Memory B cell (primary cell): ENCODE results near the gene FAF2.

Experiments used
- ATAC-seq: fragments of 150-1000 bp; cut with Tn5 transposase; 2 replicates; pipeline ENCODE4 v1.10.0; 2021; ENCODE audit warnings: low read depth, mild to moderate bottlenecking, moderate library complexity
- DNase-seq, 2 donors: peaks; one replicate each; pipeline ENCODE4 v3.0.0; 2022; ENCODE audit warnings: low spot score in 2 of 2
- H3K27ac Mint-ChIP-seq: one replicate; pipeline ENCODE4 v1.8.0; 2022; ENCODE audit warnings: mild to moderate bottlenecking, moderate library complexity, mixed read lengths
- H3K27me3 Mint-ChIP-seq: one replicate; pipeline ENCODE4 v1.8.0; 2022; ENCODE audit warnings: mixed read lengths
- H3K36me3 Mint-ChIP-seq: one replicate; pipeline ENCODE4 v1.8.0; 2022; ENCODE audit warnings: mild to moderate bottlenecking, mixed read lengths
- H3K4me1 Mint-ChIP-seq: one replicate; pipeline ENCODE4 v1.8.0; 2022; ENCODE audit warnings: mixed read lengths
- H3K4me3 Mint-ChIP-seq: one replicate; pipeline ENCODE4 v1.8.0; 2022; ENCODE audit warnings: mild to moderate bottlenecking, moderate library complexity, mixed read lengths
- H3K9me3 Mint-ChIP-seq: one replicate; pipeline ENCODE4 v1.8.0; 2022; ENCODE audit warnings: mixed read lengths

FAF2 gene

DNA sequence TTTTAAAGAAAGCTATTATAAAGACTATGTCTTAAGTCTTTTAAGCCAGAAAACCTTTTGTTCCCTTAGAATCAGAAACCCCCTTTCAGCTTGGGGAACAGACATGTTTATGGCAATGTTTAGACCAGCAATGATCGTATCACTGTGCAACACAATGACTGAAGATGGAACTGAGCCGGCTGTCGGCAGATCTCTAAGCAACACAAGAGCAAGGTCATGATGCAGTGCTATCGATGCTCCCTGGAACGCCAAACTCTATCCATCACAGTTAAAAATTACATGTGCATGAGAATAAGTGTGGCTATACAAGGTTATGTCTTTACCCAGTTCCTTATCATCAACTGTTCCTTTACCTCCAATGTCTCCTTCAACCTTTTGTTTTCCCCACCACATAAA is 90.8 kb downstream of the FAF2 start:
- Mint-ChIP-seq H3K27ac (peak overlapping the region; percentile 93), H3K36me3 (peaks cover 4% of the 10 kb centered on the region), H3K4me1 (peaks cover 40% of the 10 kb centered on the region), H3K27me3 (no peaks in the 10 kb centered on the region), H3K9me3 (no peaks in the 10 kb centered on the region), H3K4me3 (no peak overlapping the region)
- ATAC-seq: no peak
- DNase-seq: no peak

DNA sequence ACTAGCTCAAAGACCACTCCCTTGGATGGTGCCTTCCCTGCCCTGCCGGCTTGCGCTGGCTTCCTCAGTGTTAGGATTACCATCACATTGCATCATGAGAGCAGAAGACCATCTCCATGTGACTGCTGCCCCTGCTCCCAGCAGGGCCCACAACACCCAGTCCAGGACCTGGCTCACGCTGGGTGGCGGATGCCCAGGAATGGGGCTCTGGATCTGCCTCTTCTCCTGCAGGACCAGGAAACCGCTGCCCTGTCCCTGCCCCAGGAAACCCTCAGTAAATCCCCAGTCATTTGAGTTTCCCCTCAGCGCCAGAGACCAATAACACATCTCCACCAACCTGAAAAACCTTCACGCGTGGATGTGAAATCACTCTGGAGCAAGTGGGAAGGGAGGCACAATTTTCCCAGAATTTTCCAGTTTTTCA is 92.3 kb downstream of the FAF2 start:
- Mint-ChIP-seq H3K4me3 (no peak overlapping the region), H3K9me3 (no peaks in the 10 kb centered on the region), H3K36me3 (peaks cover 2% of the 10 kb centered on the region), H3K4me1 (peaks cover 31% of the 10 kb centered on the region), H3K27ac (peak overlapping the region; percentile 93), H3K27me3 (no peaks in the 10 kb centered on the region)
- ATAC-seq: no peak
- DNase-seq: no peak

DNA sequence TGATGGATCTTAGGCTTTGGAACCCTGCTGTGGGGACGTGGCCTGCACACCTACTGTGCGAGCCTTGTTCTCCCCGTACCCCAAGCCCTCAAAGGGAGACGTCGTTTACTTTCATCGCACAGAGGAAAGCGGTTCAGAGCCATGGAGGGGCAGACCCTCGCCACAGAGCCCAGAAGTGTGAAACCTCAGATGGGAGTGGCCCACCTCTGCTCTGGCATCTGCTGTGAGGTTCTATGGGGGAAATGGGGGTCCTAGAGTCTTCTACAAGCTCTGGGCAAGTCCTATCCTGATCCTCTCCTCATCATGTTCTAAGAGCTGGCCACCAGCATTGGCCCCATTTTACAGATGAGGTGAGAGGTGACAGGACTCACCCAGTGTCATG is 92.8 kb downstream of the FAF2 start:
- no peaks in the 10 kb centered on the region for H3K9me3 Mint-ChIP-seq
- H3K27ac Mint-ChIP-seq: peak overlapping the region; percentile 93
- no peak for ATAC-seq
- H3K4me1 Mint-ChIP-seq: peaks cover 29% of the 10 kb centered on the region
- DNase-seq: no peak
- H3K36me3 Mint-ChIP-seq: no peaks in the 10 kb centered on the region
- H3K4me3 Mint-ChIP-seq: peak overlapping the region; percentile 88
- no peaks in the 10 kb centered on the region for H3K27me3 Mint-ChIP-seq

DNA sequence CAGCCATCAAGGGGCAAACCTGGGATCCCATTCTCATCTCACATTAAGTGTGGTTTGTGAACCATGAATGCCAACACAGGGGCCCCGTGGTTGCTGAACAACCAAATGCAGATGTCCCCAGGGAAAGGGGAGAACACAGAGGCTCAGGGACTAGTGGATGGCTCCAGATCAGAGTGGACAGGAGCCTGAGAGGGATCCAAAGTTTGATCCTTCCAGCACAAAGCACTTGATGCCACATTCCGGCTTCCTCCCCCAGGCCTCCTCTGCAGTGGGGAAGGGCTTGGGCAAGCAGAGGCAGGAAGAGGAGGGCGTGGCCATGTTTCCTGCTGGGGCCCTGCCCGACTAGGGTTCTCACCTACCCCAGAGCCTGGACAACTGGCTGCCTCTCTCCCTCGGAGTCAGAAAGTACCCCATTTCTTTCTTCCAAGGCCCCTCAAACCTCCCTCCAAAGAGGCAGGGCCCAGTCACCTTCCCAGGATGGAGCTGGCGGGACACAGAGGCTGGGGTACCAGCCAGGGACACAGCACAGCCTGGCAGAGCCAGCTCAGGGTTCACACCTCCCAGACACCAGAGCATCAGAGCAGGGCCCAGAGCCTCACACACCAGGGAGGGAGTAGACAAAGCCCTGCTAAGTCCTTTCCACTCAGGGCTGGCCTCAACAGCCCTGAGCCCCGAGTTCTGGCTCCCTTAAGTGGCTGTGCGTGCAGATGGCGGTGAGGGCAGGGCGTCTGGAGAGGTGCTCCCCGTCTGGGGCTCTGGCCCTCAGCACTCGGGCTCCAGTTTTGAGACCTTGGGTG is 93.4 kb downstream of the FAF2 start:
- H3K36me3 Mint-ChIP-seq: no peaks in the 10 kb centered on the region
- peaks cover 29% of the 10 kb centered on the region for H3K4me1 Mint-ChIP-seq
- peak in 1 of 2 donors; percentile 53 for DNase-seq
- H3K27me3 Mint-ChIP-seq: no peaks in the 10 kb centered on the region
- H3K9me3 Mint-ChIP-seq: no peaks in the 10 kb centered on the region
- peak overlapping the region; percentile 88 for H3K4me3 Mint-ChIP-seq
- peak overlapping the region; percentile 93 for H3K27ac Mint-ChIP-seq
- ATAC-seq: no peak

DNA sequence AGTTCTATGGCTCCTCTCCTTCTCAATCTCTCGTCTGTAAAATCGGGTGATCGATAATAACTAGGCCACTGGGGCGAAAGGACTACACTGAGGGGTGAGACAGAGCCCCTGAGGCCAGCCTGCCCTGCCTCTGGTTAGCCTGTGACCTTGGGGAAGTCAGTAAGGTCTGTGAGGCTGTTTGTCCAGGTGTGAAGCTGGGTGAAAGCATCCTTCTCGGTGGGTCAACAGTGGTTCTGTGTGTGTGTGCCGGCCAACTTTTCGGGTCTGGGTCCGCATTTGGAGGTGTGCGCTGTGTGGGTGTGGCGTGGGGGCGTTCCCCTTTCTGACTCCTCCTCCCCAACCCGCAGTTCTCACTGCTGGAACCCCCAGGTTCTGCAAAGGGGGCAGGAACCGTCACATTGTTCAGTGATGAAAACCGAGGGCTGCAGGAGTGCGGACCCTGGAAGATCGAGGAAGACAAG is 94.0 kb downstream of the FAF2 start:
- Mint-ChIP-seq H3K27ac (peak overlapping the region; percentile 93), H3K36me3 (no peaks in the 10 kb centered on the region), H3K4me1 (peaks cover 29% of the 10 kb centered on the region), H3K9me3 (no peaks in the 10 kb centered on the region), H3K4me3 (peak overlapping the region; percentile 88), H3K27me3 (no peaks in the 10 kb centered on the region)
- DNase-seq (peak; percentile 66 to 69), ATAC-seq (no peak)

DNA sequence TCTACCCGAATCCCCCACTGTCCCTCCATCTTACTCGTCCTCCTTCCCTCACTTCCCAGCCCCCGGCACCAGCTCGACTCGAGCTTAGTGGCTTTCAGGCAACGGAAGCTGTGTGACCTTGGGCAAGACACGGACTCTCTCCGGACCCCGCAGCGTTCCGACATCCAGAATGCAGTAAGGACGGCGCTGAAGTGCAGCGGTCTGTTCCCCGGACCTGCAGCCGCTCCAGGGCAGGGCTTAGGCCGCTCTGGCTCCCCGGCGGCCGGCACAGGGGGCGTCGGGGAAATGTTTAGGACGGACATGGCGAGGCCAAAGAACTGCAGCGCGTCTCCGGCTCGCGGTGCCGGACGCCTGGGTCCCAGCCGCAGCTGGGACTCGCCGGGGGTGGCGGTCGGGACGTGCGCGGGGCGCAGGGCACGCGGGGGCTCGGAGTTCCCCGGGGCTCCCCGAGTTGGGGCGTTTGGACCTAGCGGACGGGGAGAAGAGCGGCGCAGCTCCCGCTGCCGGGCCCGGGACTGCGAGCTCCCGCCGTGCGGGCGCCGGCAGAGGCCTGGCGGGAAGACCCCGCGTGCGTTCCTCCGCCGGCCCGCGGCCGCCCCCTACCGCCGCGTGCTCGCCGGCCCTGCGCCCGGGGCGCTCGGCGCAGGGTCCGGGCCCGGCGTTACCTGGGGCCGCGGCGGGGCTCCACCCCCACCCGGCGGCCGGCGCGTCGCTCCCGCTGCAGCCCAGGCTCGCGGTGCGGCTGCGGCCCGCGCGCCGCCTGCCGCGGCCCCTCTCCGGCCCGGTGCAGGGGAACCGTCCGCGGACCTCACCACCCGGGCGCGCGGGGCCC is 94.6 kb downstream of the FAF2 start:
- peak overlapping the region; percentile 93 for H3K27ac Mint-ChIP-seq
- H3K4me3 Mint-ChIP-seq: peak overlapping the region; percentile 93
- H3K9me3 Mint-ChIP-seq: no peaks in the 10 kb centered on the region
- H3K27me3 Mint-ChIP-seq: no peaks in the 10 kb centered on the region
- no peaks in the 10 kb centered on the region for H3K36me3 Mint-ChIP-seq
- peaks cover 29% of the 10 kb centered on the region for H3K4me1 Mint-ChIP-seq
- ATAC-seq: peak; percentile 47
- DNase-seq: no peak

DNA sequence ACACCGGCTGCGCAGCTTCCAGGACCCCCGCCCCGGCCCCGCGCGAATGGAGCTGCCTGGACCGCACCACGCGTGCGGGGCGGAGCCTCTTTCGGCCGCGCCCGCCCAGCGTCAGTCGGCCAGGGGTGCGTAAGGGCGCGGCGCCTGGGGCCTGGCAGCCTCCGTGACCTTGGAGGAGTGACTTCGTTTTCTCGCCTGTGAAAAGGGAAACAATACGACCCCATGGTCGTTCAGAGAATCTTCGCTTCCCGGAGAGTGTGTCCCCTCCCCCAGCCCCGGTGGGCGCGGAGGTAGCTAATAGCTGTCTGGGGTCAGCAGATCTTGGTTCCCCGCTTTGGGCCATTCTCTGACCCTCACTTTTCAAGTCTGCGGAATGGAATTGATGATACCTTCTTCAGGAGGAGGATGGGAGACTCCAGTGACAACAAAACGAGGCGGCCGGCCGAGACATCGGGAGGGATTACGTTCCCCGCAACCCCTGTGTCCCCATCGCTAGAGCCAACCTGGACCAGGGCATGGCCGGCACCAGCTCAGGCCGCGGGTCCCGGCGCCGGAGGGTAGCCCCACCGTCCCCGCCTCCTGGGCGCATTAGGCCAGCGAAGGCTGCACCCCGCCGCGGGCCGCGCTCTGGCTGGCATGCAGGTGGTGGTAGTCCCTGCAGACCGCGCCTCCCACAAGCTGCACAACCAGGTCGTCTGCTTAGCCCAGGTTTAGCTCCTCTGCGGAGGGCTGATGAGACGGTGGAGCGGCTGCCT is 95.4 kb downstream of the FAF2 start:
- H3K27ac Mint-ChIP-seq: peak overlapping the region; percentile 87
- DNase-seq: peak; percentile 67 to 75

DNA sequence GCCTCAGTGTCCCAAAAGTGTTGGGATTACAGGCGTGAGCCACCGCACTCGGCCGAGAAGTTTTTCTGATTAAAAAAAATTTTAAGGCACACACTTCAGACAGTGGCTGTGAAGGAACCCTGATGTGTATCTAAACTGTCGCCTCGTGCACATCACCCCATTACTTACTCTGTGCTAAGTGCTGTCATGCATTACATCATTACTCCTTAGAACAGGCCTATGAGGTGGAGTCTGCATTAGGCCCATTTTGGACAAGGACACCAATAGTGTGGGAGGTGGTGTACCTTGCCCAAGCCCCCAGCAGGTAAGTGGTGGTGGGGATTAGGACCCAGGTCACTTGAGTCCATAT is 97.2 kb downstream of the FAF2 start:
- Mint-ChIP-seq H3K27me3 (no peaks in the 10 kb centered on the region), H3K27ac (no peak overlapping the region), H3K9me3 (no peaks in the 10 kb centered on the region), H3K36me3 (no peaks in the 10 kb centered on the region), H3K4me1 (peaks cover 21% of the 10 kb centered on the region), H3K4me3 (no peak overlapping the region)
- no peak for ATAC-seq
- DNase-seq: no peak

More for the DNA sequence above, 95.4 kb downstream of the FAF2 start:
- Mint-ChIP-seq H3K36me3 (no peaks in the 10 kb centered on the region), H3K4me3 (peak overlapping the region; percentile 93), H3K4me1 (peaks cover 26% of the 10 kb centered on the region), H3K9me3 (no peaks in the 10 kb centered on the region), H3K27me3 (no peaks in the 10 kb centered on the region)
- ATAC-seq: peak; percentile 77

DNA sequence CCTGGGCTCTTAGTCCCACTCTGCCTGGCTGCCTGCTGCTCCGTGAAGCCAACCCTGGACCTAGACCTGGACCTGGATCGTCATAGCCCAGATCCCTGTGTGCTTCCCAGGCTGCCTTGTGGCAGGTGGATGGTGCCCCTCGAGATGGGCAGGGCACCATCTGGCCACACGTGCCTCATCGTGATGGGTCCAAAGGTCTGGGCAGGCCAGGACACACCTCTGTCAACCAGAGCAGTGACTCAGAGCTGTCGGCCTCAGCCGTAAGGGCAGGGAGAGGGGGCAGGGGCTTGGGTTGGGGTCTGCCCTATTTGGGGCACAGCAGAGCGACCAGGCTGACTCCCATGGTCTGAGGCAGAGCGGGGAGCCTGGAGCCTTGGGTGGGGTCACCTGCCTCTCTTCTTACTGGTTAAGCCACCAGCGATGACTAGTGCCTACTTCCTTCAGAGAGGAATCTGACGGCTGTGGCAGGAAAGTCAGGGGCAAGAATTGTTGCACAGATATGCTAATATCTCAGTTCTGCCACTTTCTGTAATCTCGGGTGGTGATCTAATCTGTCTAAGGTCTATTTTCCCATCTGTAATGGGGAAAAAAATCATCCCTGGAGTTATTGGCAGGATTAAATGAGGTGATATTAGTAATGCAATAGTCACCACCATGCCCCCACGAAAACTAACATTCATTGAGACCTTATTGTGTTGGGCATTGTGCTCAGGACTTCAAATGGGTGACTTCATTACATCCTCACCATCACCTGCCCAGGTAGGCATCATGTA is 97.7 kb downstream of the FAF2 start:
- no peaks in the 10 kb centered on the region for H3K27me3 Mint-ChIP-seq
- no peak for ATAC-seq
- peaks cover 26% of the 10 kb centered on the region for H3K4me1 Mint-ChIP-seq
- no peak for DNase-seq
- H3K36me3 Mint-ChIP-seq: no peaks in the 10 kb centered on the region
- H3K4me3 Mint-ChIP-seq: no peak overlapping the region
- H3K9me3 Mint-ChIP-seq: no peaks in the 10 kb centered on the region
- H3K27ac Mint-ChIP-seq: no peak overlapping the region

DNA sequence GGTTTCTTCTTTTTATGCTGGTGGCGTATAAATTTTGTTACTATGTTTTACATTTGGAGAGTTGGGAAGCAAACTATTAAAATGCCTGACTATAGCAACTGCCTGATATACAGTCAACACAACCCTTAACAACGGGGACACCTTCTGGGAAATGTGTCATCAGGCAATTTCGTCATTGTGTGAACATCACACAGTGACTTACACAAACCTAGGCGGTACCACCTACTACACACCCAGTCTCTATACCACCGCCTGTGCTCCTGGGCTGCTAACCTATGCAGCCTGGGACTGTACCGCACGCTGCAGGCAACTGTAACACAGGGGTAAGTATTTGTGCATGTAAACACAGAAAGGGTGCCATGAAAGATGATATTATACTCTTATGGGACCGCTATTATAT is 99.6 kb downstream of the FAF2 start:
- Mint-ChIP-seq H3K36me3 (no peaks in the 10 kb centered on the region), H3K9me3 (no peaks in the 10 kb centered on the region), H3K27ac (no peak overlapping the region), H3K27me3 (no peaks in the 10 kb centered on the region), H3K4me3 (no peak overlapping the region), H3K4me1 (peaks cover 15% of the 10 kb centered on the region)
- ATAC-seq (no peak), DNase-seq (no peak)

DNA sequence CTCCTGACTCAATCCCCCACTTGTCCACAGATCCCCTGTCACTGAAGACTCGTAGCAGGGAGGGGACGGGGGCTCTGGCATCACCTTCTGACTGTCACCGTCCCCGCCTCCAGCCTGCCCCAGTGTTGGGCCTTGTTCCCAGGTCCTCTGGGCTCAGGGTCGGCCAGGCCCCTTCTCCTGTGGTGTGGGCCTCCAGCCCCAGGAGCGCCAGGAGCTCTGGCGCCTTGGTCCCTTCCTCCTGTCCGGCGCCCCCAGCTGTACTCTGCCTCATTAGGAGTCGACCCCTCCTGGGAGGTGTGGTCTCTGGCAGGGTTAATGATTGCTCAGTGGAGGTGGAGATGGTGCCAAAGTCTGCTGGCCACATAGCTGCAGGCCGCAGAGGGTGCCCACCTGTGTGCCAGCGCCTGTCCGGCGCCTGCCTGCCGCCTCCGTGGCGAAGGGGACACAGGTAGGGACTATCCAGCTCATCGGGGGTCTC is 100.8 kb downstream of the FAF2 start, which contains the start of gene CDHR2:
Gene CDHR2 (plus strand): TSS at position 376 of the 478 bp plus-strand sequence. CDS start 16,011 bp downstream, outside the sequence.
- no peaks in the 10 kb centered on the region for H3K9me3 Mint-ChIP-seq
- DNase-seq (no peak), ATAC-seq (no peak)
- H3K4me3 Mint-ChIP-seq: peak within 1 kb of the TSS; percentile 24
- H3K27me3 Mint-ChIP-seq: peaks cover 3% of the 10 kb centered on the region
- peaks cover 21% of the 10 kb centered on the region for H3K4me1 Mint-ChIP-seq
- H3K27ac Mint-ChIP-seq: no peak within 1 kb of the TSS
- H3K36me3 Mint-ChIP-seq: no peaks in the 10 kb centered on the region

DNA sequence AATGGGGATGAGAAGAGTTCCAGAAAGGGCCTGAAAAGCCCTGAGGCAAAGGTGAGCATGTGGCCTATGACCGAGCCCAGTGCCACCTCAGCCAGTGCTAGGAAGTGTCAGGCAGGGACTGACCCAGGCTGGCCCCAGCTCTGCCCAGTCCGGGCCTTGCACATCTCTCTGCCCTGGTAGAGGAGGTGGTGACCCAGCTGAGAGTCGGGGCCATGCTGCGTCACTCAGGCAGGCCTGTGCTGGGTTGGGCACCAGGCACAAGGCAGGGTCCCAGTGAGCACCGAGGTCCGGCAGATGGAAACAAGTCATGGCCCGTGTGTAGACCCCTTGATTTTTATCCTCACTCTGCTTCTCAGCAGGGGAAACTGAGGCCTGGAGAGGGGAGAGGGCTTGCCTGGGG is 101.7 kb downstream of the FAF2 start:
- Mint-ChIP-seq H3K4me3 (no peak overlapping the region), H3K27ac (no peak overlapping the region), H3K27me3 (peaks cover 3% of the 10 kb centered on the region), H3K9me3 (no peaks in the 10 kb centered on the region), H3K36me3 (no peaks in the 10 kb centered on the region), H3K4me1 (peaks cover 21% of the 10 kb centered on the region)
- ATAC-seq (no peak), DNase-seq (no peak)

DNA sequence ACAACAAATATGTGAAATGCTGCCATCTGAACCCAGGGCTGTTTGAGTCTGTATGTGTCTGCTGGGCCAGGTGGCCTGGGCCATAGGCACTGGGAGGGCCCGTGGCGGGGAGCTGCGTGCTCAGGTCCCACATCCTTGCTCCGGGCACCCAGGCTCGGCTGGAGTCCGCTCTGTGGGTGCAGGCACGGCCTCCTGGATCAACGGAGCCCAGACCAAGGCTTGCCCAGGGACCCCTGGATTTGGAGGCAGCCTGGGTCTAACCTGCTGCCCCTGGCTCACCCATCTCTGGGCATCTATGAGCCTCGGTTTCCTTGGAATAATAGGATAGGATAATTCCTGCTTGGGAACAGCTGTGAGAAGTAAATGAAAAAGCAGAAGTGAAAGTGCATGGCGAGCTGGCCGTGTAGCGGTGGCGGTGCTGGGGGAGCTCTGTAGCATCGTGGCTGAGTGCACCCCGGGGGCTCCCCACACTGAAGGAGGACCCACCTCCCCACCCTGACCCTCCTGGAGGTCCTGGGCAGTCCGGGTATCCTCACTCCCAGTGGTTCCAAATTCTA is 102.2 kb downstream of the FAF2 start:
- peak overlapping the region; percentile 51 for H3K4me3 Mint-ChIP-seq
- DNase-seq: peak in 1 of 2 donors; percentile 47
- H3K36me3 Mint-ChIP-seq: no peaks in the 10 kb centered on the region
- peaks cover 5% of the 10 kb centered on the region for H3K27me3 Mint-ChIP-seq
- H3K9me3 Mint-ChIP-seq: no peaks in the 10 kb centered on the region
- peaks cover 19% of the 10 kb centered on the region for H3K4me1 Mint-ChIP-seq
- H3K27ac Mint-ChIP-seq: no peak overlapping the region
- peak; percentile 92 for ATAC-seq
